GM23338 (cell line): ENCODE data around the gene DUSP21. TPM values are rescaled to one million over a fixed set of nuclear protein-coding genes. Genes with fewer than 3 reads are reported as not detected.

Source experiments
- ATAC-seq: fragments of 200-7000 bp; cut with Tn5 transposase; 3 replicates; pipeline ENCODE4 v1.9.1; 2020
- DNase-seq: peaks from one replicate; pipeline ENCODE4 v3.0.0-alpha.2; 2015; ENCODE audit warnings: low spot score
- H2AFZ ChIP-seq: fragments of 200-600 bp; sonication (generic); 2 replicates; pipeline ENCODE4 v1.8.0; 2016; ENCODE audit warnings: antibody characterized with exemption, mild to moderate bottlenecking, moderate library complexity
- H3F3A ChIP-seq: fragments of 200-600 bp; sonication (generic); replicated peaks from 2 replicates; pipeline ENCODE4 v1.8.0; 2017; ENCODE audit warnings: antibody characterized with exemption, mixed run types, low read depth
- H3K27ac ChIP-seq: fragments of 200-600 bp; sonication (generic); 2 replicates; pipeline ENCODE4 v1.6.1; 2016; ENCODE audit warnings: low read depth
- H3K27me3 ChIP-seq: fragments of 200-600 bp; sonication (generic); 2 replicates; pipeline ENCODE4 v1.8.0; 2016; ENCODE audit warnings: mild to moderate bottlenecking, mixed run types, moderate library complexity; ENCODE audit not compliant: insufficient read depth
- H3K36me3 ChIP-seq: fragments of 200-600 bp; sonication (generic); 2 replicates; pipeline ENCODE4 v1.8.0; 2016; ENCODE audit warnings: mild to moderate bottlenecking; ENCODE audit not compliant: insufficient read depth
- H3K4me1 ChIP-seq: fragments of 200-600 bp; sonication (generic); 2 replicates; pipeline ENCODE4 v1.8.0; 2016; ENCODE audit warnings: mild to moderate bottlenecking, moderate library complexity; ENCODE audit not compliant: insufficient read depth
- H3K4me2 ChIP-seq: fragments of 200-600 bp; sonication (generic); 2 replicates; pipeline ENCODE4 v1.7.1; 2017; ENCODE audit warnings: mixed run types
- H3K4me3 ChIP-seq: fragments of 200-600 bp; sonication (generic); 2 replicates; pipeline ENCODE4 v1.6.1; 2016; ENCODE audit warnings: mixed run types
- H3K79me2 ChIP-seq: fragments of 200-600 bp; sonication (generic); replicated peaks from 2 replicates; pipeline ENCODE4 v1.8.0; 2017; ENCODE audit warnings: mild to moderate bottlenecking; ENCODE audit not compliant: insufficient read depth
- H3K9me2 ChIP-seq: fragments of 200-600 bp; sonication (generic); 2 replicates; pipeline ENCODE4 v1.8.0; 2017; ENCODE audit not compliant: insufficient read depth
- H4K20me1 ChIP-seq: fragments of 200-600 bp; sonication (generic); replicated peaks from 2 replicates; pipeline ENCODE4 v1.8.0; 2017; ENCODE audit warnings: mild to moderate bottlenecking; ENCODE audit not compliant: insufficient read depth
- H3K27ac Mint-ChIP-seq: 2 replicates; pipeline ENCODE4 v1.8.0; 2020; ENCODE audit warnings: inconsistent platforms, mild to moderate bottlenecking, moderate library complexity, mixed read lengths
- H3K27me3 Mint-ChIP-seq: 3 replicates; pipeline ENCODE4 v1.8.0; 2022; ENCODE audit warnings: low read depth, mild to moderate bottlenecking, moderate library complexity, mixed read lengths, inconsistent platforms; ENCODE audit not compliant: insufficient read depth, poor library complexity
- H3K36me3 Mint-ChIP-seq: 3 replicates; pipeline ENCODE4 v1.8.0; 2021; ENCODE audit warnings: low read depth, mild to moderate bottlenecking, inconsistent platforms, moderate library complexity, mixed read lengths
- H3K4me1 Mint-ChIP-seq: 3 replicates; pipeline ENCODE4 v1.8.0; 2020; ENCODE audit warnings: mild to moderate bottlenecking, inconsistent platforms, mixed read lengths
- H3K4me3 Mint-ChIP-seq: 3 replicates; pipeline ENCODE4 v1.8.0; 2021; ENCODE audit warnings: moderate library complexity, mild to moderate bottlenecking, inconsistent platforms, mixed read lengths
- H3K9me3 Mint-ChIP-seq: 3 replicates; pipeline ENCODE4 v1.8.0; 2020; ENCODE audit warnings: moderate library complexity, mild to moderate bottlenecking, inconsistent platforms, mixed read lengths
- ETS1 ChIP-seq: IDR thresholded peaks from 2 replicates; pipeline ENCODE4 v1.6.1; 2016; ENCODE audit warnings: antibody characterized with exemption
- EZH2 ChIP-seq: fragments of 200-600 bp; sonication (generic); IDR thresholded peaks from one replicate; pipeline ENCODE4 v1.8.0; 2017; ENCODE audit warnings: antibody characterized with exemption, mild to moderate bottlenecking, low read depth; ENCODE audit not compliant: unreplicated experiment
- EZH2phosphoT487 ChIP-seq: fragments of 200-600 bp; sonication (generic); IDR thresholded peaks from one replicate; pipeline ENCODE4 v1.8.1; 2018; ENCODE audit warnings: antibody characterized with exemption; ENCODE audit not compliant: unreplicated experiment
- JUNB ChIP-seq: IDR thresholded peaks from one replicate; pipeline ENCODE4 v1.6.1; 2016; ENCODE audit warnings: antibody characterized with exemption; ENCODE audit not compliant: unreplicated experiment
- POLR2AphosphoS5 ChIP-seq: IDR thresholded peaks from 2 replicates; pipeline ENCODE4 v1.6.1; 2016; ENCODE audit warnings: antibody characterized with exemption, low read depth
- REST ChIP-seq: IDR thresholded peaks from one replicate; pipeline ENCODE4 v1.6.1; 2018; ENCODE audit warnings: antibody characterized with exemption; ENCODE audit not compliant: unreplicated experiment
- STAT1 ChIP-seq: IDR thresholded peaks from one replicate; pipeline ENCODE4 v1.6.1; 2016; ENCODE audit warnings: antibody characterized with exemption; ENCODE audit not compliant: unreplicated experiment
- ZNF462 ChIP-seq: fragments of 250-450 bp; sonication (Bioruptor Pico); IDR thresholded peaks from 2 replicates; pipeline ENCODE4 v1.5.0; 2020; ENCODE audit warnings: mild to moderate bottlenecking, moderate library complexity
- polyA plus RNA-seq: library from polyadenylated mRNA; unstranded; fragments of >200 nt; fragmentation: Nextera tagmentation; extraction: Ambion mirVana; gene quantifications from 2 replicates; pipeline ENCODE4 v1.2.1, GENCODE V29; 2016
- total RNA-seq: library from RNA; depleted of rRNA; stranded (reverse); fragments of >200 nt; shearing (Covaris generic); gene quantifications from 2 replicates; pipeline ENCODE4 v1.2.3, GENCODE V29; 2014

DUSP21 gene
- total and polyA plus RNA-seq, 2 experiments from 2014 or later = not detected

- Mint-ChIP-seq H3K9me3 (no peaks in the 10 kb centered on the region), H3K36me3 (peaks cover 2% of the 10 kb centered on the region; the same call in 1 of the 3 replicates), H3K27me3 (peaks cover 1% of the 10 kb centered on the region), H3K27ac (no peak overlapping the region), H3K4me1 (peaks cover 1% of the 10 kb centered on the region; the same call in 1 of the 3 replicates), H3K4me3 (no peak overlapping the region)
- Histone ChIP-seq H3K4me3 (no peak overlapping the region), H3K4me1 (no peaks in the 10 kb centered on the region), H4K20me1 (peaks cover 6% of the 10 kb centered on the region; the same call in 1 of the 2 replicates), H3K27me3 (no peaks in the 10 kb centered on the region), H3K9me2 (no peaks in the 10 kb centered on the region), H3K4me2 (no peak overlapping the region), H3K36me3 (no peaks in the 10 kb centered on the region), H3K27ac (no peak overlapping the region), H3K79me2 (peaks cover 100% of the 10 kb centered on the region), H3F3A (no peaks in the 10 kb centered on the region), H2AFZ (no peak overlapping the region)
- TF ChIP-seq REST (no peak), JUNB (no peak), ETS1 (no peak), EZH2phosphoT487 (no peak), EZH2 (no peak), POLR2AphosphoS5 (no peak), ZNF462 (CRISPR knock-in tag) (no peak), STAT1 (no peak)
- no peak for DNase-seq
- no peak for ATAC-seq
These were observed 41.1 kb downstream of the DUSP21 start for GRCh38 chrX:44884944-44885343.
